Calu3 (cell line): ENCODE data around the gene PSG6. TPM values are rescaled to one million over a fixed set of nuclear protein-coding genes. Genes with fewer than 3 reads are reported as not detected.
"Not testable (repeated sequence)": the region's sequence is repeated elsewhere in the genome, so short reads cannot be mapped to it uniquely, and the experiment has no call there.

Experiments used
- BruUV-seq: library from RNA; stranded (reverse); fragments of 400-500 nt; replicated peaks from 2 replicates; lab custom pipeline; 2021; lab: Mats Ljungman, UMichigan
- CTCF ChIA-PET: fragments of 300-600 bp; sonication (Branson Sonifier 250); formaldehyde crosslinking; loops from one replicate; lab custom pipeline; 2022; ENCODE audit warnings: antibody characterized with exemption; lab: Charles Lee
- DNase-seq: peaks from one replicate; pipeline ENCODE4 v3.0.0; 2022
- H3K27ac Mint-ChIP-seq: one replicate; pipeline ENCODE4 v1.8.0; 2022; ENCODE audit warnings: mixed read lengths; ENCODE audit not compliant: unreplicated experiment
- H3K27me3 Mint-ChIP-seq: one replicate; pipeline ENCODE4 v1.8.0; 2022; ENCODE audit warnings: mixed read lengths; ENCODE audit not compliant: unreplicated experiment
- H3K36me3 Mint-ChIP-seq: one replicate; pipeline ENCODE4 v1.8.0; 2022; ENCODE audit warnings: mild to moderate bottlenecking, moderate library complexity, mixed read lengths; ENCODE audit not compliant: insufficient read depth, unreplicated experiment
- H3K4me1 Mint-ChIP-seq: one replicate; pipeline ENCODE4 v1.8.0; 2022; ENCODE audit warnings: mild to moderate bottlenecking, low read depth, mixed read lengths; ENCODE audit not compliant: unreplicated experiment
- H3K4me3 Mint-ChIP-seq: one replicate; pipeline ENCODE4 v1.8.0; 2022; ENCODE audit warnings: mild to moderate bottlenecking, low read depth, moderate library complexity, mixed read lengths; ENCODE audit not compliant: unreplicated experiment
- H3K9me3 Mint-ChIP-seq: one replicate; pipeline ENCODE4 v1.8.0; 2022; ENCODE audit warnings: low read depth, mixed read lengths; ENCODE audit not compliant: unreplicated experiment
- CTCF ChIP-seq: fragments of 200-600 bp; IDR thresholded peaks from one replicate; pipeline ENCODE4 v1.8.0; 2022; ENCODE audit warnings: antibody characterized with exemption; ENCODE audit not compliant: unreplicated experiment
- intact Hi-C: fragments of 100-400 bp; cut with micrococcal nuclease; formaldehyde crosslinking; loops from one replicate; pipeline ENCODE4 v1.10.0; 2022; ENCODE audit not compliant: unreplicated experiment
- total RNA-seq: library from RNA; stranded (reverse); gene quantifications from 2 replicates; pipeline ENCODE4 v1.2.3, GENCODE V29; 2022

Gene PSG6
- total RNA-seq, 1 experiment from 2014 or later, result not detected

- H3K27ac Mint-ChIP-seq, BruUV-seq, H3K4me3 Mint-ChIP-seq, CTCF ChIA-PET, H3K36me3 Mint-ChIP-seq, H3K9me3 Mint-ChIP-seq: not testable (repeated sequence)
- peak; percentile 79 for DNase-seq
- intact Hi-C loops, result loop anchor here (2.0 kb wide), 1 partner anchor 157 kb away; no protein-coding TSS in a partner anchor
- peaks cover 36% of the 10 kb centered on the region for H3K27me3 Mint-ChIP-seq
- H3K4me1 Mint-ChIP-seq, result peaks cover 41% of the 10 kb centered on the region
- TF ChIP-seq CTCF, result peak; percentile 55
Observed at GRCh38 chr19:42930214-42930613, 12.5 kb upstream of the PSG6 start.

GRCh38 chr19:42928896-42929295 lies 11.2 kb upstream of the PSG6 start:
- peaks cover 33% of the 10 kb centered on the region for H3K4me1 Mint-ChIP-seq
- CTCF ChIA-PET, result no interaction called here
- DNase-seq, result no peak
- intact Hi-C loops, result no loop called here
- H3K4me3 Mint-ChIP-seq, result no peak overlapping the region
- peaks cover 37% of the 10 kb centered on the region for H3K27me3 Mint-ChIP-seq
- no peak overlapping the region for H3K27ac Mint-ChIP-seq
- no TSS peak for BruUV-seq
- TF ChIP-seq CTCF, result no peak
- H3K36me3 Mint-ChIP-seq, result no peaks in the 10 kb centered on the region
- H3K9me3 Mint-ChIP-seq, result no peaks in the 10 kb centered on the region

GRCh38 chr19:42926781-42927180 lies 9.1 kb upstream of the PSG6 start:
- CTCF ChIA-PET, result no interaction called here
- no TSS peak for BruUV-seq
- TF ChIP-seq CTCF, result no peak

GRCh38 chr19:42923106-42923505 lies 5.4 kb upstream of the PSG6 start:
- DNase-seq, result peak; percentile 69
- BruUV-seq, intact Hi-C loops, H3K27ac Mint-ChIP-seq, H3K4me1 Mint-ChIP-seq, H3K36me3 Mint-ChIP-seq, H3K9me3 Mint-ChIP-seq, H3K4me3 Mint-ChIP-seq: not testable (repeated sequence)
- CTCF ChIA-PET, result interaction anchor here (0.7 kb wide), 1 partner anchor 1726 kb away, joined by 5 read pairs; no protein-coding TSS in a partner anchor
- peak; percentile 69 for TF ChIP-seq CTCF
- H3K27me3 Mint-ChIP-seq, result peaks cover 37% of the 10 kb centered on the region

More at GRCh38 chr19:42926781-42927180, 9.1 kb upstream of the PSG6 start:
- H3K4me1 Mint-ChIP-seq, result peaks cover 12% of the 10 kb centered on the region
- H3K9me3 Mint-ChIP-seq, result no peaks in the 10 kb centered on the region
- no peaks in the 10 kb centered on the region for H3K36me3 Mint-ChIP-seq
- intact Hi-C loops, result no loop called here
- H3K27me3 Mint-ChIP-seq, result peaks cover 37% of the 10 kb centered on the region
- no peak for DNase-seq
- H3K4me3 Mint-ChIP-seq, result no peak overlapping the region
- no peak overlapping the region for H3K27ac Mint-ChIP-seq

GRCh38 chr19:42920971-42921370 lies 3.3 kb upstream of the PSG6 start:
- H3K4me3 Mint-ChIP-seq, DNase-seq, CTCF ChIA-PET, BruUV-seq, H3K4me1 Mint-ChIP-seq, H3K27ac Mint-ChIP-seq, H3K9me3 Mint-ChIP-seq, intact Hi-C loops, H3K36me3 Mint-ChIP-seq: not testable (repeated sequence)
- H3K27me3 Mint-ChIP-seq, result peaks cover 21% of the 10 kb centered on the region
